ENCODE measurements around the gene SFR1. TPM values are rescaled to one million over a fixed set of nuclear protein-coding genes. Genes with fewer than 3 reads are reported as not detected.

SFR1 gene
- total RNA-seq, 1 donor from 2014 or later = 4.4 TPM

GRCh38 chr10:104088239-104088638 is 33.7 kb upstream of the SFR1 start:
- no peaks in the 10 kb centered on the region for H3K36me3 ChIP-seq
- H3K27me3 ChIP-seq = no peaks in the 10 kb centered on the region
- no peak overlapping the region for H3K27ac ChIP-seq
- DNase-seq (ENCODE audit: extremely low spot score in 2 of 2) = no peak
- H3K4me1 ChIP-seq = no peaks in the 10 kb centered on the region
- no peak for TF ChIP-seq CTCF (IDR thresholded peaks at IDR 0.05)
- TF ChIP-seq POLR2AphosphoS5 (IDR thresholded peaks at IDR 0.05; ENCODE audit: insufficient read depth in 1 of 2, low read depth in 1 of 2) = no peak
- TF ChIP-seq POLR2A (IDR thresholded peaks at IDR 0.05) = no peak
- no peak overlapping the region for H3K4me3 ChIP-seq
- intact Hi-C loops (cut with DNase I) = no loop called here
- H3K9me3 ChIP-seq = no peaks in the 10 kb centered on the region

- no peaks in the 10 kb centered on the region for H3K27me3 ChIP-seq
- intact Hi-C loops (cut with DNase I) = no loop called here
- TF ChIP-seq CTCF (IDR thresholded peaks at IDR 0.05) (no peak), POLR2AphosphoS5 (IDR thresholded peaks at IDR 0.05; ENCODE audit: insufficient read depth in 1 of 2, low read depth in 1 of 2) (no peak), POLR2A (IDR thresholded peaks at IDR 0.05) (no peak)
- H3K4me1 ChIP-seq = no peaks in the 10 kb centered on the region
- H3K4me3 ChIP-seq = no peak overlapping the region
- no peaks in the 10 kb centered on the region for H3K36me3 ChIP-seq
- no peak overlapping the region for H3K27ac ChIP-seq
- no peaks in the 10 kb centered on the region for H3K9me3 ChIP-seq
- DNase-seq (ENCODE audit: extremely low spot score in 2 of 2) = no peak
These were observed 32.4 kb upstream of the SFR1 start for GRCh38 chr10:104089621-104090020.

GRCh38 chr10:104090611-104091010 is 31.4 kb upstream of the SFR1 start:
- no peak for DNase-seq (ENCODE audit: extremely low spot score in 2 of 2)
- Histone ChIP-seq H3K9me3 (no peaks in the 10 kb centered on the region), H3K4me1 (no peaks in the 10 kb centered on the region), H3K27ac (no peak overlapping the region), H3K27me3 (no peaks in the 10 kb centered on the region), H3K4me3 (no peak overlapping the region), H3K36me3 (no peaks in the 10 kb centered on the region)
- TF ChIP-seq POLR2A (IDR thresholded peaks at IDR 0.05) (no peak), POLR2AphosphoS5 (IDR thresholded peaks at IDR 0.05; ENCODE audit: insufficient read depth in 1 of 2, low read depth in 1 of 2) (no peak), CTCF (IDR thresholded peaks at IDR 0.05) (no peak)
- intact Hi-C loops (cut with DNase I) = no loop called here

GRCh38 chr10:104092749-104093148 is 29.2 kb upstream of the SFR1 start:
- intact Hi-C loops (cut with DNase I) = no loop called here
- Histone ChIP-seq H3K4me1 (no peaks in the 10 kb centered on the region), H3K4me3 (no peak overlapping the region), H3K9me3 (no peaks in the 10 kb centered on the region), H3K27ac (no peak overlapping the region), H3K36me3 (no peaks in the 10 kb centered on the region), H3K27me3 (no peaks in the 10 kb centered on the region)
- no peak for DNase-seq (ENCODE audit: extremely low spot score in 2 of 2)
- TF ChIP-seq POLR2A (IDR thresholded peaks at IDR 0.05) (no peak), POLR2AphosphoS5 (IDR thresholded peaks at IDR 0.05; ENCODE audit: insufficient read depth in 1 of 2, low read depth in 1 of 2) (peak in 1 of 2 donors; percentile 30)

DNA sequence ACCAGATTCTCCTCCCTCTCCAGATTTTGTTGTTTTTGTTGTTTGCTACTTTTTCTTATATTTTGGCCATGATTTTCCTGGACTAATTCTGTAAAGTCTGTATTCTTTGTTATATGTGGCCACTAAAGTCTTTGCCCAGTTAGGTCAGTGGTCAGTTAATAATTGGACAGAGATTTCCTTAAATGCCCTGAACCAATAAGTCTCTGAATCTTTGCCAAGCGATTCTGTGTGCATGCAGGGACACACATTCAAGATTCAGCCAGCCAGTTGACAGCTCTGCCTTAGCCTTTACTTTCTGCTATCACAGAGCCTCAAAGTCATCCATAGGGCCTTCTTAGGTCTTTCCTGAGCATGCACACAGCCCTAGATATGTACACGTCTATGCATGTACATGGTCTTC is 25.3 kb upstream of the SFR1 start:
- H3K4me1 ChIP-seq = no peaks in the 10 kb centered on the region
- intact Hi-C loops (cut with DNase I) = no loop called here
- H3K36me3 ChIP-seq = no peaks in the 10 kb centered on the region
- no peak overlapping the region for H3K4me3 ChIP-seq
- H3K27me3 ChIP-seq = no peaks in the 10 kb centered on the region
- no peak overlapping the region for H3K27ac ChIP-seq
- TF ChIP-seq POLR2A (IDR thresholded peaks at IDR 0.05) (no peak), POLR2AphosphoS5 (IDR thresholded peaks at IDR 0.05; ENCODE audit: insufficient read depth in 1 of 2, low read depth in 1 of 2) (no peak), CTCF (IDR thresholded peaks at IDR 0.05) (no peak)
- no peaks in the 10 kb centered on the region for H3K9me3 ChIP-seq
- no peak for DNase-seq (ENCODE audit: extremely low spot score in 2 of 2)

Data from vagina (tissue), 2 donors.